MM.1S (cell line): Measurements from ENCODE around the gene AGXT.

Experiments used
- DNase-seq: peaks from one replicate; pipeline ENCODE4 v3.0.0-alpha.2; 2015
- H2AFZ ChIP-seq: fragments of 300-600 bp; sonication (generic); 2 replicates; pipeline ENCODE4 v1.6.0; 2016; ENCODE audit warnings: antibody characterized with exemption, low read length
- H3F3A ChIP-seq: fragments of 300-600 bp; sonication (generic); 2 replicates; pipeline ENCODE4 v1.6.1; 2016; ENCODE audit warnings: mild to moderate bottlenecking, antibody characterized with exemption, low read length, moderate library complexity, mixed read lengths; ENCODE audit not compliant: insufficient read depth
- H3K27ac ChIP-seq: fragments of 300-600 bp; sonication (generic); 2 replicates; pipeline ENCODE4 v1.5.1; 2016; ENCODE audit warnings: mild to moderate bottlenecking, low read length
- H3K27me3 ChIP-seq: fragments of 300-600 bp; sonication (generic); replicated peaks from 2 replicates; pipeline ENCODE4 v1.6.0; 2016; ENCODE audit warnings: low read length; ENCODE audit not compliant: insufficient read depth
- H3K36me3 ChIP-seq: fragments of 300-600 bp; sonication (generic); replicated peaks from 2 replicates; pipeline ENCODE4 v1.6.1; 2016; ENCODE audit warnings: mild to moderate bottlenecking, low read length, mixed read lengths; ENCODE audit not compliant: insufficient read depth
- H3K4me1 ChIP-seq: fragments of 300-600 bp; sonication (generic); 2 replicates; pipeline ENCODE4 v1.6.1; 2016; ENCODE audit warnings: low read length, mixed read lengths
- H3K4me2 ChIP-seq: fragments of 300-600 bp; sonication (generic); 2 replicates; pipeline ENCODE4 v1.6.0; 2016; ENCODE audit warnings: low read depth, low read length
- H3K4me3 ChIP-seq: fragments of 300-600 bp; sonication (generic); 2 replicates; pipeline ENCODE4 v1.5.1; 2016; ENCODE audit warnings: low read length, mixed read lengths
- H3K79me2 ChIP-seq: fragments of 300-600 bp; sonication (generic); 2 replicates; pipeline ENCODE4 v1.6.1; 2016; ENCODE audit warnings: mixed run types, low read length, mixed read lengths
- H3K9ac ChIP-seq: fragments of 300-600 bp; sonication (generic); 2 replicates; pipeline ENCODE4 v1.6.1; 2016; ENCODE audit warnings: low read length, mixed read lengths
- H3K9me2 ChIP-seq: fragments of 300-600 bp; sonication (generic); replicated peaks from 2 replicates; pipeline ENCODE4 v1.6.1; 2016; ENCODE audit warnings: mild to moderate bottlenecking, low read length, mixed read lengths; ENCODE audit not compliant: insufficient read depth
- H3K9me3 ChIP-seq: fragments of 300-600 bp; sonication (generic); replicated peaks from 2 replicates; pipeline ENCODE4 v1.6.1; 2016; ENCODE audit warnings: mild to moderate bottlenecking, low read length, mixed read lengths; ENCODE audit not compliant: insufficient read depth
- H4K20me1 ChIP-seq: fragments of 300-600 bp; sonication (generic); 2 replicates; pipeline ENCODE4 v1.6.1; 2016; ENCODE audit warnings: mild to moderate bottlenecking, low read length, moderate library complexity, mixed read lengths; ENCODE audit not compliant: insufficient read depth
- EZH2 ChIP-seq: fragments of 300-600 bp; sonication (generic); optimal IDR thresholded peaks from 2 replicates; pipeline ENCODE3; 2017; ENCODE audit warnings: low read depth, mild to moderate bottlenecking, antibody characterized with exemption, low read length, mixed read lengths
- EZH2phosphoT487 ChIP-seq: fragments of 300-600 bp; sonication (generic); IDR thresholded peaks from 2 replicates; pipeline ENCODE4 v1.6.1; 2018; ENCODE audit warnings: antibody characterized with exemption, low read length
- TF ChIP-seq, protein P1 (sequence below): fragments of 300-600 bp; sonication (generic); IDR thresholded peaks from 2 replicates; pipeline ENCODE4 v1.5.1; 2016; ENCODE audit warnings: antibody characterized with exemption, low read length, mixed read lengths

Gene AGXT

DNA sequence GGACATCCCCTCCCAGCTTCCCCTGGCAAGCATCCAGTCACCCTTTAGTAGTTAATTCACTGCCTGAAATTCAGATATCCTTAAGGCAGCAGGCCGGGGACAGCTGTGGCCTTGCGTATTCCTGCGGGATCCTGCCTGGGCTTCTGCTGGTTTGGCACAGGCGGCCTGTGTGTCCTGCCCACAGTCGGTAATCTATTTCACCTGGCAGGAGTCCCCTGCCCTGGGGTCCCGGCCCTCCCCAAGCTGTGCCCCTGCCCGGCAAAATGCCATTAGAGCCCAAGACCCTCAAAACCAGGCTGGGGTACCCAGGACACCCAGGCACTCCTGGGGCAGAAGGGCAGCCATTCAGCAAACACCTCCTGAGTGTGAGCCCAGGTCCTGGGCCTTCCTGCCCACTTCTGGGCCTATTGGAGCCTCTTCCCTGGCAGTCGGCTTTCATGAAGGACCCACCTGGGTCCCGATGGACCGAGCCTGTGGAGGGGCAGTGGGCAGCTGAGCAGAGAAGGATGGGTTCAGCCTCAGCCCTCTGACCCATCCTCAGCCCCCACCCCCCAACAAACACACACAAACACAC lies 49.1 kb downstream of the AGXT start:
- Histone ChIP-seq H3K36me3 (no peaks in the 10 kb centered on the region), H3K9me2 (no peaks in the 10 kb centered on the region), H3K4me1 (no peaks in the 10 kb centered on the region), H3K79me2 (no peaks in the 10 kb centered on the region), H3K9ac (no peak overlapping the region), H2AFZ (no peak overlapping the region), H3K27ac (no peak overlapping the region), H3K4me2 (no peak overlapping the region), H3K4me3 (no peak overlapping the region), H3K27me3 (peaks cover 40% of the 10 kb centered on the region), H4K20me1 (no peaks in the 10 kb centered on the region), H3F3A (no peaks in the 10 kb centered on the region), H3K9me3 (no peaks in the 10 kb centered on the region)
- no peak for TF ChIP-seq EZH2phosphoT487
- no peak for TF ChIP-seq EZH2
- TF ChIP-seq, protein P1, sequence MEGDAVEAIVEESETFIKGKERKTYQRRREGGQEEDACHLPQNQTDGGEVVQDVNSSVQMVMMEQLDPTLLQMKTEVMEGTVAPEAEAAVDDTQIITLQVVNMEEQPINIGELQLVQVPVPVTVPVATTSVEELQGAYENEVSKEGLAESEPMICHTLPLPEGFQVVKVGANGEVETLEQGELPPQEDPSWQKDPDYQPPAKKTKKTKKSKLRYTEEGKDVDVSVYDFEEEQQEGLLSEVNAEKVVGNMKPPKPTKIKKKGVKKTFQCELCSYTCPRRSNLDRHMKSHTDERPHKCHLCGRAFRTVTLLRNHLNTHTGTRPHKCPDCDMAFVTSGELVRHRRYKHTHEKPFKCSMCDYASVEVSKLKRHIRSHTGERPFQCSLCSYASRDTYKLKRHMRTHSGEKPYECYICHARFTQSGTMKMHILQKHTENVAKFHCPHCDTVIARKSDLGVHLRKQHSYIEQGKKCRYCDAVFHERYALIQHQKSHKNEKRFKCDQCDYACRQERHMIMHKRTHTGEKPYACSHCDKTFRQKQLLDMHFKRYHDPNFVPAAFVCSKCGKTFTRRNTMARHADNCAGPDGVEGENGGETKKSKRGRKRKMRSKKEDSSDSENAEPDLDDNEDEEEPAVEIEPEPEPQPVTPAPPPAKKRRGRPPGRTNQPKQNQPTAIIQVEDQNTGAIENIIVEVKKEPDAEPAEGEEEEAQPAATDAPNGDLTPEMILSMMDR: no peak
- no peak for DNase-seq

- Histone ChIP-seq H3K79me2 (no peaks in the 10 kb centered on the region), H3F3A (no peaks in the 10 kb centered on the region), H3K9ac (no peak overlapping the region), H2AFZ (no peak overlapping the region), H3K27me3 (peaks cover 38% of the 10 kb centered on the region), H3K4me1 (no peaks in the 10 kb centered on the region), H3K36me3 (no peaks in the 10 kb centered on the region), H3K4me3 (no peak overlapping the region), H3K4me2 (no peak overlapping the region), H3K9me3 (no peaks in the 10 kb centered on the region), H4K20me1 (no peaks in the 10 kb centered on the region), H3K9me2 (no peaks in the 10 kb centered on the region), H3K27ac (no peak overlapping the region)
- DNase-seq: no peak
- TF ChIP-seq EZH2 (no peak), EZH2phosphoT487 (no peak)
- TF ChIP-seq, protein P1: no peak
Measured at GRCh38 chr2:240918258-240919091, 49.9 kb downstream of the AGXT start.

DNA sequence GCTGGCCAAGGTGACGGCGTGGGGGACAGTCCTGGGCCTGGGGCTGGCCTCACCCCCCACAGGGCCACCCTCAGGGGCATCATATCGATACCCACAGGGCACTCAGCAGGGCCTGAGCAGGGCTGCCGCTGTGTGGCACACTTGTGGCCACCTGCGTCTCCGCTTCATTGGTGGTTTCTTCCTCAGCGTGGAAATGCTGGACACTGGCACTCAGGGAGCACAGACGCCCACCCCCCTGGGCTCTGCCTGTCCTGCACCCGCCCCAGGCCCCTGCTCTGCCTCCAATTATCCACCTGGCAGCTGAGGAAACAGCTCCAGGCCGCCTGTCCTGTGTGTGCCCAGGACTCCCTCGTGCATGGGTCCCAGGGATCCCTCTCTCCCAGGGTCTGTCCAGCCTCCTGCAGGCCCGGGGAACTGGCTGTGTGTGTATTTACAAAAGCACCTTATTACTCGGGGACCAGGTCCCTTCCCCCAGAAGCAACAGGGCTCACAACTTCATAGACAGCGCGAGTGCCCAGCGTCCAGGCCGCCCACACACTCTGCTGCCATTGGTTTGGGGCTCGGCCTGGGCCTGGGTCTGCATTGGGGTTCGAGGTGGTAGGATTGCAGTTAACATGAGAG lies 50.6 kb downstream of the AGXT start:
- H3K36me3 ChIP-seq: no peaks in the 10 kb centered on the region
- no peak overlapping the region for H3K4me3 ChIP-seq
- H3F3A ChIP-seq: no peaks in the 10 kb centered on the region
- H3K79me2 ChIP-seq: no peaks in the 10 kb centered on the region
- no peak for DNase-seq
- no peak overlapping the region for H3K9ac ChIP-seq
- H3K27me3 ChIP-seq: peaks cover 31% of the 10 kb centered on the region
- H3K9me3 ChIP-seq: no peaks in the 10 kb centered on the region
- no peak overlapping the region for H3K27ac ChIP-seq
- no peaks in the 10 kb centered on the region for H3K9me2 ChIP-seq
- H3K4me1 ChIP-seq: no peaks in the 10 kb centered on the region
- no peaks in the 10 kb centered on the region for H4K20me1 ChIP-seq
- TF ChIP-seq EZH2phosphoT487 (no peak), EZH2 (no peak)
- TF ChIP-seq, protein P1: no peak
- no peak overlapping the region for H3K4me2 ChIP-seq
- no peak overlapping the region for H2AFZ ChIP-seq
